GM19328 (cell line): Measurements from ENCODE around the gene INTS11.

Source experiments
- ATAC-seq: cut with Tn5 transposase; IDR thresholded peaks from one replicate; pipeline ENCODE4 v1.9.1; 2021; ENCODE audit warnings: mild to moderate bottlenecking, moderate library complexity; ENCODE audit not compliant: unreplicated experiment

INTS11 gene

GRCh38 chr1:1303736-1304135 is 20.7 kb downstream of the INTS11 start:
- ATAC-seq: no peak

- ATAC-seq: no peak
Measured at GRCh38 chr1:1302951-1303509, 21.4 kb downstream of the INTS11 start.

- no peak for ATAC-seq
Measured at GRCh38 chr1:1302006-1302430, 22.4 kb downstream of the INTS11 start.

GRCh38 chr1:1300352-1300739 is 24.1 kb downstream of the INTS11 start:
- ATAC-seq: no peak

- no peak for ATAC-seq
Measured at GRCh38 chr1:1299686-1300351, 24.6 kb downstream of the INTS11 start.

- no peak for ATAC-seq
Measured at GRCh38 chr1:1298861-1299685, 25.4 kb downstream of the INTS11 start.

GRCh38 chr1:1297802-1298424 is 26.5 kb downstream of the INTS11 start:
- ATAC-seq: no peak

- ATAC-seq: no peak
Measured at GRCh38 chr1:1296070-1297061, 28.1 kb downstream of the INTS11 start.

- ATAC-seq: no peak
Measured at GRCh38 chr1:1295154-1295923, 29.1 kb downstream of the INTS11 start.

GRCh38 chr1:1294250-1294890 is 30.1 kb downstream of the INTS11 start:
- ATAC-seq: no peak

- ATAC-seq: no peak
Measured at GRCh38 chr1:1293263-1294249, 30.9 kb downstream of the INTS11 start.

- no peak for ATAC-seq
Measured at GRCh38 chr1:1292851-1293250, 31.6 kb downstream of the INTS11 start.

GRCh38 chr1:1292442-1292779 is 32.0 kb downstream of the INTS11 start:
- ATAC-seq: no peak

- no peak for ATAC-seq
Measured at GRCh38 chr1:1291548-1292441, 32.7 kb downstream of the INTS11 start.

GRCh38 chr1:1291023-1291528 is 33.4 kb downstream of the INTS11 start:
- ATAC-seq: no peak

GRCh38 chr1:1290238-1290731 is 34.2 kb downstream of the INTS11 start:
- no peak for ATAC-seq
